Activated CD8-positive, alpha-beta memory T cell treated with anti-CD3 and anti-CD28 coated beads for 24 hours (primary cell): Measurements from ENCODE around the gene TRIM41.
A peak's percentile ranks its signal among the peaks of the same experiment; 100 is the strongest.
"Not testable (repeated sequence)": the region's sequence is repeated elsewhere in the genome, so short reads cannot be mapped to it uniquely, and the experiment has no call there.

Experiments
- DNase-seq: peaks from one replicate; pipeline ENCODE4 v3.0.0-alpha.2; 2020

TRIM41 gene

GRCh38 chr5:181259283-181259682, 36.2 kb downstream of the TRIM41 start:
- no peak for DNase-seq

- no peak for DNase-seq
Measured at GRCh38 chr5:181259974-181260719, 37.1 kb downstream of the TRIM41 start.

- DNase-seq, result peak; percentile 96
Measured at GRCh38 chr5:181260720-181261319, 37.7 kb downstream of the TRIM41 start, which contains the start of gene TRIM52. Gene TRIM52, minus strand, starts transcription at chr5:181261143. Its CDS starts 330 bp downstream, at chr5:181260813.

- DNase-seq, result peak; percentile 92
Measured at GRCh38 chr5:181261320-181262049, 38.4 kb downstream of the TRIM41 start.

GRCh38 chr5:181263633-181264032, 40.6 kb downstream of the TRIM41 start:
- no peak for DNase-seq

- DNase-seq, result peak; percentile 72
Measured at GRCh38 chr5:181265092-181265671, 42.1 kb downstream of the TRIM41 start.

- DNase-seq, result not testable (repeated sequence)
Measured at GRCh38 chr5:181267291-181267904, 44.3 kb downstream of the TRIM41 start.

GRCh38 chr5:181267907-181268306, 44.8 kb downstream of the TRIM41 start:
- not testable (repeated sequence) for DNase-seq

- DNase-seq, result no peak
Measured at GRCh38 chr5:181271081-181271480, 48.0 kb downstream of the TRIM41 start.

GRCh38 chr5:181273433-181273744, 50.3 kb downstream of the TRIM41 start:
- DNase-seq, result not testable (repeated sequence)

GRCh38 chr5:181280251-181280762, 57.2 kb downstream of the TRIM41 start:
- DNase-seq, result no peak

GRCh38 chr5:181281077-181281983, 58.2 kb downstream of the TRIM41 start:
- no peak for DNase-seq

GRCh38 chr5:181281984-181282316, 58.9 kb downstream of the TRIM41 start:
- DNase-seq, result no peak

GRCh38 chr5:181282415-181282814, 59.3 kb downstream of the TRIM41 start:
- DNase-seq, result not testable (repeated sequence)

GRCh38 chr5:181282874-181283273, 59.8 kb downstream of the TRIM41 start:
- DNase-seq, result no peak

- no peak for DNase-seq
Measured at GRCh38 chr5:181283347-181283746, 60.3 kb downstream of the TRIM41 start.

GRCh38 chr5:181283841-181284755, 61.0 kb downstream of the TRIM41 start:
- DNase-seq, result not testable (repeated sequence)
